ENCODE results near the gene CRLF3.

CRLF3 gene

DNA sequence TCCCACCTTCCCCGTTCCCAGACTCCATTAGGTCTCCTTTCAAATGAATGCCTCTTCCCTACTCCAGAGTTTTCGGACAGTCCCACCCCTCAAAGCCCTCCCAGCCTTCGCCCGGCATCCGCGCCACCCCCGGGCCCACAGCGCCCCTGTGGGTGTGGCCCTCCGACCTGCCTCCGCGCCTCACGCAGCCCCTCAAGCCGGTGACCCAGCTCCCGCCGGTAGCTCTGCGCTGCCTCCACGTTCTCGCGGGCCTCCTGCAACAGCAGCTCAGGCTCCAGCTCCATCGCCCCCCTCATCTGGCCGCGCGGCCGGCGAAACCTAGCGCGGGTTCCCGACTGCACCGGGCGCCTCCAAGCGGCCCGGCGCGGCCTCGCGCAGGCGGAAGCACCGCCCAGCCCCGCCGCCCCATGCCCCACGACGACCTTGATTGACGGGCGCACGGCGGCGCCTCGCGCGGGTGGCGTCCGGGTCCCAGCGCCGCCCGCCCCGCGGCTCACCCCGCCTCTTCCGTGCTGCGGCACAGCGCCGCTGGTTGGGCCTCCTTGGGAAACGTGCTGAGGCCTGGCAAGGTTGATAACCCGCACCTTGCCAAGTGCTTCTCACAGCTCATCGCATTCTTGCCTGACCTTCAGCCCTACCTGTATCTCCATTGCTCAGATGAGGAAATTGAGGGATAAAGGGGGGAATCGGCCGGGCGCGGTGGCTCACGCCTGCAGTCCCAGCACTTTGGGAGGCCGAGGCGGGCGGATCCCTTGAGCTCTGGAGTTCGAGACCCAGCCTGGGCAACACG is at the start of gene CRLF3:
CRLF3 (minus strand) TSS at position 337 of the 790 bp plus-strand sequence; CDS start at position 296, 41 bp downstream.
- TF ChIP-seq GATA3 (IDR thresholded peaks at IDR 0.05; ENCODE audit: low read depth, low read length) (no peak), GATA2 (IDR thresholded peaks at IDR 0.05; ENCODE audit: low read depth, low read length) (no peak)

DNA sequence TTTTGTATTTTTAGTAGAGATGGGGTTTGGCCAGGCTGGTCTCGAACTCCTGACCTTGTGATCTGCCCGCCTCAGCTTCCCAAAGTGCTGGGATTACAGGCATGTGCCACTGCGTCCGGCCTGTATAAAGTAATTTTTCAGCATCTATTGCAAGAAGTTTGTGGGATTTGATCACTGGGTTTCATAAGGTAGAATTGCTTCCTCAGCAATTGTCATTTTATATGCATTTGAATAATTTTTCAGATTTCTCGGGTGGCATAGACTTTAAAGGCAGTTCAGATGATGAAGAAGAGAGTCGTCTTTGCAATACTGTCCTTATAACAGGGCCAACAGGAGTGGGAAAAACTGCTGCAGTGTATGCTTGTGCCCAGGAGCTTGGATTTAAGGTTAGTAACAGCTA is 44.5 kb upstream of the CRLF3 start:
- TF ChIP-seq GATA2 (IDR thresholded peaks at IDR 0.05; ENCODE audit: low read depth, low read length), result no peak
- no peak for TF ChIP-seq GATA3 (IDR thresholded peaks at IDR 0.05; ENCODE audit: low read depth, low read length)

DNA sequence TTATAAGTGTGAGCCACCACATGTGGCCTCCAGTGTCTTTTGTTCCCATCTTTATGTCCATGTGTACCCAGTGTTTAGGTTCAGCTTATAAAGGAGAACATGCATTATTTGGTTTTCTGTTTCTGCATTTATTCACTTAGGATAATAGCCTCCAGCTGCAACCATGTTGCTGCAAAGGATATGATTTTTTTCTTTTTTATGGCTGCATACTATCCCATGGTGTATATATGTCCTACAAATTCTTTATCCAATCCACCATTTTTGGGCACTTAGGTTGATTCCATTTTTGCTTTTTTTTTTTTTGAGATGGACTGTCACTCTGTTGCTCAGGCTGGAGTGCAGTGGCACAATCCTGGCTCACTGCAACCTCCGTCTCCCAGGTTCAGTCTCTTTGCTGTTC is 40.1 kb upstream of the CRLF3 start:
- TF ChIP-seq GATA3 (IDR thresholded peaks at IDR 0.05; ENCODE audit: low read depth, low read length), result no peak
- no peak for TF ChIP-seq GATA2 (IDR thresholded peaks at IDR 0.05; ENCODE audit: low read depth, low read length)

GRCh38 chr17:30858556-30859250 is 34.2 kb upstream of the CRLF3 start:
- TF ChIP-seq GATA2 (IDR thresholded peaks at IDR 0.05; ENCODE audit: low read depth, low read length), result no peak
- no peak for TF ChIP-seq GATA3 (IDR thresholded peaks at IDR 0.05; ENCODE audit: low read depth, low read length)

GRCh38 chr17:30854146-30854545 is 29.7 kb upstream of the CRLF3 start:
- TF ChIP-seq GATA3 (IDR thresholded peaks at IDR 0.05; ENCODE audit: low read depth, low read length) (no peak), GATA2 (IDR thresholded peaks at IDR 0.05; ENCODE audit: low read depth, low read length) (no peak)

DNA sequence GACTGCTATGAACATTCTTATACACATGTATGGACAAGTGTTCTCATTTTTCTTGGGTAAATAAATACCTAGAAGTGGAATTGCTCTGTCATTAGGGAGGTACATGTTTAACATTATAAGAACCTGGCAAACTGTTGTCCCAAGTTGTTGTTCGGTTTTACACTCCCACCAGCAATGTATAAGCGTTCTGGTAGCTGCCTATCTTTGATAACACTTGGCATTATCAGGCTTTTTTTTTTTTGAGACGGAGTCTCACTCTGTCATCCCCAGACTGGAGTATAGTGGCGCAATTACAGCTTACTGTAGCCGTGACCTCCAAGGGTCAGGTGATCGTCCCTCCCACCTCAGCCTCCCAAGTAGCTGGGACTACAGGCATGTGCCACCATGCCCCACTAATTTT is 23.5 kb upstream of the CRLF3 start:
- TF ChIP-seq GATA3 (IDR thresholded peaks at IDR 0.05; ENCODE audit: low read depth, low read length) (no peak), GATA2 (IDR thresholded peaks at IDR 0.05; ENCODE audit: low read depth, low read length) (no peak)

DNA sequence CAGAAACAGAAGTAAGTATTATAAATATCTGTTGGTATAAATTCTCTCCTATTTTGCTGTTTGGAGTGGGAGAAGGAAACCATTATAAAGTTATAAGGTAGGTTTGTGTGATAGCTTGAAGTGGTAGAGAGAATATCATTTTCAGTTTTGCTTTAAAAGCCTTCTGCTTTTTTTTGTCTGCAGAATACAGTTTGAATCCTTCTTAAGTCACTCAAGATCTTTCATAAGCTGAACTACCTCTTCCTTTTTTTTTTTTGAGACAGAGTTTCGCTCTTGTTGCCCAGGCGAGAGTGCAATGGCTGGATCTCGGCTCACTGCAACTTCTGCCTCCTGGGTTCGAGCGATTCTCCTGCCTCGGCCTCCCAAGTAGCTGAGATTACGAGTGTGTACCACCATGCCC is 16.3 kb upstream of the CRLF3 start:
- TF ChIP-seq GATA2 (IDR thresholded peaks at IDR 0.05; ENCODE audit: low read depth, low read length), result no peak
- no peak for TF ChIP-seq GATA3 (IDR thresholded peaks at IDR 0.05; ENCODE audit: low read depth, low read length)

DNA sequence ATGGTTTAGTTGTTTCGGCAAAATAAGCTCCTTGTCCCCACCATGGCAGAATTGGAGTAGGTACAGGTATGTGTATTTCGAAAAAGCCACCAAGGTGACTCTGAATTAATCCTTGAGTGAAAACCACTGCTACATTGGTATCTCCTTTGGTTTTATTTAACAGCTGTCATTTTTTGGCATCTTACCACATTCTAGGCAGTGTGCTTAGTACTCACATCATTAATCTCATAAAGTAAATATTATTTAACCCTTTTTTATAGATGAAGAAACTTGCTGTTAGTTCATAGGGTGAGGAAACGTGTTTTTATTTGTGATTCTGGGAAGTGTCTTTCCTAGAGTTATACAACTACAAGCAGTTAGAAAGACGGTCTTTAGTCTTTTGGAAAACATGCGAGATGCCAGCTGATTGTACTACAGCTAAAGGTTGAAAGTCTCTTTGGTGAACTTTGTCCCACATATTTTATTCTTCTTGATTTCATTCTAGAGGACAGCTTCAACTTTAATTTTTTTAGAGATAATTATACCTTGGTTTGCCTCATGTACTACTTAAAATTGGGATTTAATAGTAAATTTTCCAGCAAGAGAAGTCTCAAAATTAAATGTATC is 13.8 kb upstream of the CRLF3 start:
- TF ChIP-seq GATA3 (IDR thresholded peaks at IDR 0.05; ENCODE audit: low read depth, low read length), result no peak
- no peak for TF ChIP-seq GATA2 (IDR thresholded peaks at IDR 0.05; ENCODE audit: low read depth, low read length)

DNA sequence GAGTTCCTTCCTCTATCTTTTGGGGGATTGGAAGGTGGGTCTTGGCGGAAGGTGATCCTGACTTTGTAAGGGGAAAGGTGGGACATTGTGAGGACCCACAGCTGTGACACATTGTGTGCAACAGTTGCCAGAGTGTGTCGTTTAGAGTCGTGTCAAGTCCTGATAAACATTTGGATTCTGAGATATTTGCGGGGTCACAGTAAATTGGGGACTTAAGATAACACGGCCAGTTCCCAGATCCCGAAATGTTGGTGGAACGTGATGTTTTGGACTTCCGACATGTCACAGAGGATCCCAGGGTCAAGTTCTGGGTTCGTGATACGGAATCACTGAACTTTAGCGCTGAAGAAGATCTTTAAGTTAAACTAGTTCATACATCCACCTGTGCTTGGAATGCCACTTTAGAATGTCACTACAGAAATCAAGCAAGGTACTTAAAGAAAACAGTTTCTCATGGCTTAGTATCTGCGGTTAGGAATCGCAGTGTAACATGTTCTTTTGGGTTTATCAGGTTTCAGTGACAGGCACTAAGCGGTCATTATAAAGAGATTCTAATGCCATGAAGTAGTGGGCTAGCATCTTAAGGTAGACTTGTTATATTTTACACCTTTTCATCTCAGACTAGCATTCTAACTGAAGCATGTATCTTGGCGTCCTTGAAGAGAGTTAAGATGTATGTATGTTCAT is 8.1 kb upstream of the CRLF3 start:
- no peak for TF ChIP-seq GATA2 (IDR thresholded peaks at IDR 0.05; ENCODE audit: low read depth, low read length)
- TF ChIP-seq GATA3 (IDR thresholded peaks at IDR 0.05; ENCODE audit: low read depth, low read length), result no peak

DNA sequence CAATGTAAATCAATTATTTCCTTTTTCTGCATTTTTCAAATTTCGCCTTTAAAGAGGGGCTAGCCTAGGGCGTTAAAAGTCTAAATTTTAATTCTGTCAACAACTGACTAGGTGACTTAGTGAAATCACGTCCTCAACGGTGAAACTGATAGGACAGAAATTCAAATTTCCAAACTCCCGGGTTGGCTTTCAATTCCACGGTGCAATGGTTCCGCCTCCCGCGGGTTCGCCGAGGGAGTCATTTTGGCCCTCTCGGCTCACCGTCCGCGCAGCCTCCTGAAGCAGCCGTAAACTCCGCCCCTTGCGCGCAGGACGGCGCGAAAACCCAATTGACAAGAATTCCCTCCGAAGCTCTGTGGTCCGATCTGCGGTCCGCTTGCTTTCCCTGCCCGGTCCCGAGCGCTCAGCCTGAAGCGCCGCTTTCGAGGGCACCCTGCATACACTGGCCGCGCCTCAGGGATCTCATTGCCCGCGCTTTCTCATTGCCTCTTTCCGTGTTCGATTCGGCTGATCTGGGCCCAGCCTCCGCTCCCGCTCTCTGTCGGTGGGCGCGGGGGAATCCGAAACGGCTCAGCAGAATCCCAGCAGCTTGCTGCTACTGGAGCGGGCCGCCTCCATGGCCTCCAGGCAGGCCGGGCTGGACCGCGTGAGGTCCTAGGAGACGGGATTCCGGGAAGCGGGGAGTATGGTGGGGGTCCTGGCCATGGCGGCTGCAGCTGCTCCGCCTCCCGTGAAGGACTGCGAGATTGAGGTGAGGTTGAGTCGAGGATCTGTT is 7.4 kb upstream of the CRLF3 start, which contains the start of gene ATAD5:
ATAD5 (plus strand) TSS at position 304 of the 775 bp plus-strand sequence; CDS start at position 686, 382 bp downstream.
- no peak for TF ChIP-seq GATA2 (IDR thresholded peaks at IDR 0.05; ENCODE audit: low read depth, low read length)
- no peak for TF ChIP-seq GATA3 (IDR thresholded peaks at IDR 0.05; ENCODE audit: low read depth, low read length)

DNA sequence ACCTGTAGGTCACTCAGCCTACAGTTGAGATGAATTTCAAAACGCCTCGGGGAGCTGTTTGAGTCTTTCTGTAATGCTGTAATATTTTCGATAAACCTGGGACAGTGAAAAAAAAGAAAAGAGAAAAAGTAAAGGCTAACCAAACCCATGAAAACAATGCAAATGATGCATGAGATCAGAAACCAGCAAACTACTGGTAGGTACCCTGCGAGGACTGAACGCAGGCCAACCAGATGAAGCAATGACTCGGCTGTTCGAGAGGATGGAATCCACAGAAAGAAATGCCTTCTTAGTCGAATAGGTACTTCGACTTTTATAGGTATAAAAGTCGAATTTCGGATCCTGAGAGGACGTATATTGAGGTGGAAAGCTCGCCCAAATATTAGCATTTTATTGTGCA is 6.8 kb upstream of the CRLF3 start:
- no peak for TF ChIP-seq GATA3 (IDR thresholded peaks at IDR 0.05; ENCODE audit: low read depth, low read length)
- no peak for TF ChIP-seq GATA2 (IDR thresholded peaks at IDR 0.05; ENCODE audit: low read depth, low read length)

DNA sequence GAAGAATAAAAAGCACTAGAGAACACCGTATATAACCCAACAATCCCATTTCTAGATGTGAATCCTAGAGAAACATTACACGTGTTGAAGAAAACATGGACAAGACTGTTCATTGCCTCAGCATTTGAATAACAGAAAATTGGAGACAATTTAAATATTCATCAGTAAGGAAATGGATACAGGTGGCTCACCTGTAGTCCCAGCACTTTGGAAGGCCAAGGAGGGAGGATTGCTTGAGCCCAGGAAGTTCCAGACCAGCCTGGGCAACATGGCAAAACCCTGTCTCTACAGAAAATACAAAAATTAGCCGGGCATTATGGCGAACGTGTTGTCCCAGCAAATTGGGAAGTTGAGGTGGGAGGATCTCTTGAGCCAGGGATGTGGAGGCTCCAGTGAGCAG is 4.5 kb upstream of the CRLF3 start:
- TF ChIP-seq GATA2 (IDR thresholded peaks at IDR 0.05; ENCODE audit: low read depth, low read length), result no peak
- no peak for TF ChIP-seq GATA3 (IDR thresholded peaks at IDR 0.05; ENCODE audit: low read depth, low read length)

DNA sequence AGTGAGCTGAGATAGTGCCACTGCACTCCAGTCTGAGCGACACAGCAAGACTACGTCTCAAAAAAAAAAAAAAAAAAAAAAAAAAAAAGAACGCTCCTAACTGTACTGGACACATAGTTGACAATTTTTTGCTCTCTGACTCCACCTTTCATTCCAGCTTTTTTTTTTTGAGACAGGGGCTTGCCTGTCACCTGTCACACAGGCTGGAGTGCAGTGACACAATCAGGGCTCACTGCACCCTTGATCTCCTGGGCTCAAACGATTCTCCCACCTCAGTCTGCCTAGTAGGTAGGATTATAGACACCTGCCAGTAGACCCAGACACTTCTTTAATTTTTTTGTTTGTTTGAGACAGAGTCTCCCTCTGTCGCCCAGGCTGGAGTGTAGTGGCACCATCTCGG is 2.6 kb upstream of the CRLF3 start:
- no peak for TF ChIP-seq GATA3 (IDR thresholded peaks at IDR 0.05; ENCODE audit: low read depth, low read length)
- no peak for TF ChIP-seq GATA2 (IDR thresholded peaks at IDR 0.05; ENCODE audit: low read depth, low read length)
